HEK293 (cell line): ENCODE measurements around the gene CAT.

Source experiments
- CTCF ChIA-PET: fragments of 350-600 bp; formaldehyde crosslinking; extraction: SDS; loops from one replicate; lab custom pipeline; 2021; ENCODE audit warnings: antibody characterized with exemption; lab: Yijun Ruan, JAX
- POLR2A ChIA-PET: fragments of 300-600 bp; formaldehyde crosslinking; extraction: SDS; loops from one replicate; lab custom pipeline; 2020; ENCODE audit warnings: antibody characterized with exemption, inconsistent platforms; lab: Yijun Ruan, JAX
- H3K27ac ChIP-seq: fragments of 200-500 bp; sonication (Bioruptor generic); 2 replicates; pipeline ENCODE4 v1.5.1; 2014; ENCODE audit warnings: low read depth, low read length, control low read depth, inconsistent platforms; ENCODE audit errors: extremely low read depth
- H3K36me3 ChIP-seq, 2 experiments: fragments of 200-500 bp in 1 of 2; sonication (Bioruptor generic) in 1 of 2; 1 replicate in 1 of 2; 2 replicates in 1 of 2; pipeline ENCODE4 v1.5.1; 2014 to 2017; ENCODE audit warnings: inconsistent platforms in 2 of 2, low read length in 2 of 2; ENCODE audit not compliant: control insufficient read depth in 2 of 2, insufficient read depth in 1 of 2
- H3K4me1 ChIP-seq: fragments of 200-500 bp; sonication (Bioruptor generic); 2 replicates; pipeline ENCODE4 v1.5.1; 2014; ENCODE audit warnings: mild to moderate bottlenecking, low read length, inconsistent platforms; ENCODE audit not compliant: control insufficient read depth, insufficient read depth
- H3K4me3 ChIP-seq: 2 replicates; pipeline ENCODE4 v1.5.1; 2011; ENCODE audit warnings: low read depth, mild to moderate bottlenecking, control low read depth, low read length, moderate library complexity
- H3K9me3 ChIP-seq: fragments of 200-500 bp; sonication (Bioruptor generic); 2 replicates; pipeline ENCODE4 v1.5.1; 2014; ENCODE audit warnings: low read depth, low read length, inconsistent platforms; ENCODE audit not compliant: control insufficient read depth, insufficient read depth
- GLI2 ChIP-seq: fragments of 450-650 bp; formaldehyde crosslinking; IDR thresholded peaks from 2 replicates; pipeline ENCODE4; 2017; ENCODE audit warnings: missing biosample characterization, missing genetic modification characterization, low read depth, borderline replicate concordance
- KLF16 ChIP-seq: fragments of 450-650 bp; formaldehyde crosslinking; IDR thresholded peaks from 2 replicates; pipeline ENCODE4 v1.5.1; 2017; ENCODE audit warnings: missing biosample characterization, missing genetic modification characterization
- MZF1 ChIP-seq: fragments of 450-650 bp; formaldehyde crosslinking; IDR thresholded peaks from 2 replicates; pipeline ENCODE4 v1.5.1; 2017; ENCODE audit warnings: missing biosample characterization, missing genetic modification characterization, borderline replicate concordance
- PATZ1 ChIP-seq: fragments of 450-650 bp; formaldehyde crosslinking; IDR thresholded peaks from 2 replicates; pipeline ENCODE4 v1.5.1; 2016; ENCODE audit warnings: missing biosample characterization, missing genetic modification characterization
- SP3 ChIP-seq: fragments of 450-650 bp; formaldehyde crosslinking; IDR thresholded peaks from 2 replicates; pipeline ENCODE4 v1.5.1; 2016; ENCODE audit warnings: missing biosample characterization, missing genetic modification characterization
- ZBTB20 ChIP-seq: fragments of 450-650 bp; formaldehyde crosslinking; IDR thresholded peaks from 2 replicates; pipeline ENCODE4 v1.5.1; 2016; ENCODE audit warnings: missing biosample characterization, missing genetic modification characterization
- ZBTB44 ChIP-seq: fragments of 450-650 bp; IDR thresholded peaks from 2 replicates; pipeline ENCODE4 v1.5.1; 2018; ENCODE audit warnings: missing biosample characterization, mild to moderate bottlenecking, missing genetic modification characterization
- ZEB2 ChIP-seq: fragments of 450-650 bp; formaldehyde crosslinking; IDR thresholded peaks from 2 replicates; pipeline ENCODE4 v1.5.1; 2016; ENCODE audit warnings: missing biosample characterization, missing genetic modification characterization
- ZFP69B ChIP-seq: fragments of 450-650 bp; formaldehyde crosslinking; IDR thresholded peaks from 2 replicates; pipeline ENCODE4 v1.5.1; 2016; ENCODE audit warnings: missing biosample characterization, missing genetic modification characterization
- ZNF114 ChIP-seq: fragments of 450-650 bp; formaldehyde crosslinking; IDR thresholded peaks from 2 replicates; pipeline ENCODE4 v1.5.0; 2017; ENCODE audit warnings: missing biosample characterization, missing genetic modification characterization
- ZNF138 ChIP-seq: fragments of 450-650 bp; formaldehyde crosslinking; IDR thresholded peaks from 2 replicates; pipeline ENCODE4 v1.5.1; 2016; ENCODE audit warnings: missing biosample characterization, missing genetic modification characterization, borderline replicate concordance
- ZNF202 ChIP-seq: fragments of 450-650 bp; formaldehyde crosslinking; IDR thresholded peaks from 2 replicates; pipeline ENCODE4 v1.5.1; 2016; ENCODE audit warnings: missing biosample characterization, missing genetic modification characterization, borderline replicate concordance
- ZNF292 ChIP-seq: fragments of 450-650 bp; formaldehyde crosslinking; IDR thresholded peaks from 2 replicates; pipeline ENCODE4 v1.5.1; 2016; ENCODE audit warnings: low read depth, missing biosample characterization, missing genetic modification characterization, borderline replicate concordance
- ZNF391 ChIP-seq: fragments of 450-650 bp; formaldehyde crosslinking; IDR thresholded peaks from 2 replicates; pipeline ENCODE4 v1.5.1; 2016; ENCODE audit warnings: low read depth, missing biosample characterization, missing genetic modification characterization, borderline replicate concordance
- ZNF423 ChIP-seq: fragments of 450-650 bp; formaldehyde crosslinking; IDR thresholded peaks from 2 replicates; pipeline ENCODE4 v1.5.1; 2016; ENCODE audit warnings: missing biosample characterization, missing genetic modification characterization
- ZNF501 ChIP-seq: fragments of 450-650 bp; formaldehyde crosslinking; IDR thresholded peaks from 2 replicates; pipeline ENCODE4 v1.5.1; 2016; ENCODE audit warnings: missing biosample characterization, missing genetic modification characterization
- ZNF514 ChIP-seq: fragments of 450-650 bp; formaldehyde crosslinking; IDR thresholded peaks from 2 replicates; pipeline ENCODE4 v1.5.1; 2016; ENCODE audit warnings: missing biosample characterization, missing genetic modification characterization
- ZNF521 ChIP-seq: fragments of 450-650 bp; formaldehyde crosslinking; IDR thresholded peaks from 2 replicates; pipeline ENCODE4 v1.5.1; 2017; ENCODE audit warnings: missing biosample characterization, mild to moderate bottlenecking, missing genetic modification characterization
- ZNF623 ChIP-seq: fragments of 450-650 bp; formaldehyde crosslinking; IDR thresholded peaks from 2 replicates; pipeline ENCODE4 v1.5.1; 2016; ENCODE audit warnings: missing biosample characterization, missing genetic modification characterization
- ZNF664 ChIP-seq: fragments of 450-650 bp; formaldehyde crosslinking; IDR thresholded peaks from 2 replicates; pipeline ENCODE4 v1.5.1; 2016; ENCODE audit warnings: missing biosample characterization, missing genetic modification characterization
- ZSCAN16 ChIP-seq: fragments of 450-650 bp; formaldehyde crosslinking; IDR thresholded peaks from 2 replicates; pipeline ENCODE4 v1.5.1; 2016; ENCODE audit warnings: missing biosample characterization, missing genetic modification characterization
- TF ChIP-seq, protein P1 (sequence below): fragments of 450-650 bp; formaldehyde crosslinking; IDR thresholded peaks from 2 replicates; pipeline ENCODE4 v1.5.1; 2017; ENCODE audit warnings: missing biosample characterization, missing genetic modification characterization
- TF ChIP-seq, protein P2 (sequence below): fragments of 450-650 bp; formaldehyde crosslinking; IDR thresholded peaks from 2 replicates; pipeline ENCODE4 v1.5.1; 2016; ENCODE audit warnings: missing biosample characterization, missing genetic modification characterization

The CAT gene

GRCh38 chr11:34394771-34395300, 43.9 kb upstream of the CAT start:
- H3K4me3 ChIP-seq, result no peak overlapping the region
- H3K9me3 ChIP-seq, result no peaks in the 10 kb centered on the region
- TF ChIP-seq ZEB2 (tag by site-specific recombination), result no peak
- TF ChIP-seq ZNF521 (tag by site-specific recombination), result no peak
- no peak for TF ChIP-seq ZFP69B (tag by site-specific recombination)
- TF ChIP-seq ZNF138 (tag by site-specific recombination), result no peak
- TF ChIP-seq ZNF501, result no peak
- no peak for TF ChIP-seq ZSCAN16 (tag by site-specific recombination)
- no peak for TF ChIP-seq MZF1 (tag by site-specific recombination)
- no peaks in the 10 kb centered on the region for H3K36me3 ChIP-seq
- CTCF ChIA-PET, result interaction anchor here (0.7 kb wide), 1 partner anchor 601 kb away, joined by 3 read pairs; no protein-coding TSS in a partner anchor
- POLR2A ChIA-PET, result no interaction called here
- no peak overlapping the region for H3K27ac ChIP-seq
- H3K4me1 ChIP-seq, result no peaks in the 10 kb centered on the region

GRCh38 chr11:34395916-34396550, 42.7 kb upstream of the CAT start:
- Histone ChIP-seq H3K4me1 (no peaks in the 10 kb centered on the region), H3K9me3 (no peaks in the 10 kb centered on the region), H3K4me3 (no peak overlapping the region), H3K27ac (no peak overlapping the region), H3K36me3 (no peaks in the 10 kb centered on the region)
- POLR2A ChIA-PET, result no interaction called here
- CTCF ChIA-PET, result interaction anchor here (0.6 to 0.7 kb wide), 5 partner anchors 34 to 600 kb away, joined by 3 to 5 read pairs (median 3); no protein-coding TSS in a partner anchor
- TF ChIP-seq, protein P1, sequence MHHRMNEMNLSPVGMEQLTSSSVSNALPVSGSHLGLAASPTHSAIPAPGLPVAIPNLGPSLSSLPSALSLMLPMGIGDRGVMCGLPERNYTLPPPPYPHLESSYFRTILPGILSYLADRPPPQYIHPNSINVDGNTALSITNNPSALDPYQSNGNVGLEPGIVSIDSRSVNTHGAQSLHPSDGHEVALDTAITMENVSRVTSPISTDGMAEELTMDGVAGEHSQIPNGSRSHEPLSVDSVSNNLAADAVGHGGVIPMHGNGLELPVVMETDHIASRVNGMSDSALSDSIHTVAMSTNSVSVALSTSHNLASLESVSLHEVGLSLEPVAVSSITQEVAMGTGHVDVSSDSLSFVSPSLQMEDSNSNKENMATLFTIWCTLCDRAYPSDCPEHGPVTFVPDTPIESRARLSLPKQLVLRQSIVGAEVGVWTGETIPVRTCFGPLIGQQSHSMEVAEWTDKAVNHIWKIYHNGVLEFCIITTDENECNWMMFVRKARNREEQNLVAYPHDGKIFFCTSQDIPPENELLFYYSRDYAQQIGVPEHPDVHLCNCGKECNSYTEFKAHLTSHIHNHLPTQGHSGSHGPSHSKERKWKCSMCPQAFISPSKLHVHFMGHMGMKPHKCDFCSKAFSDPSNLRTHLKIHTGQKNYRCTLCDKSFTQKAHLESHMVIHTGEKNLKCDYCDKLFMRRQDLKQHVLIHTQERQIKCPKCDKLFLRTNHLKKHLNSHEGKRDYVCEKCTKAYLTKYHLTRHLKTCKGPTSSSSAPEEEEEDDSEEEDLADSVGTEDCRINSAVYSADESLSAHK (tag by site-specific recombination), result no peak
- TF ChIP-seq GLI2 (tag by site-specific recombination) (no peak), ZNF514 (no peak), ZNF114 (no peak), ZBTB44 (no peak), ZNF202 (tag by site-specific recombination) (no peak), ZBTB20 (tag by site-specific recombination) (no peak), PATZ1 (tag by site-specific recombination) (no peak), ZNF391 (tag by site-specific recombination) (no peak), KLF16 (tag by site-specific recombination) (no peak), SP3 (tag by site-specific recombination) (no peak), ZNF292 (tag by site-specific recombination) (no peak), ZNF423 (tag by site-specific recombination) (no peak), ZNF623 (no peak), ZNF664 (tag by site-specific recombination) (no peak)
- TF ChIP-seq, protein P2, sequence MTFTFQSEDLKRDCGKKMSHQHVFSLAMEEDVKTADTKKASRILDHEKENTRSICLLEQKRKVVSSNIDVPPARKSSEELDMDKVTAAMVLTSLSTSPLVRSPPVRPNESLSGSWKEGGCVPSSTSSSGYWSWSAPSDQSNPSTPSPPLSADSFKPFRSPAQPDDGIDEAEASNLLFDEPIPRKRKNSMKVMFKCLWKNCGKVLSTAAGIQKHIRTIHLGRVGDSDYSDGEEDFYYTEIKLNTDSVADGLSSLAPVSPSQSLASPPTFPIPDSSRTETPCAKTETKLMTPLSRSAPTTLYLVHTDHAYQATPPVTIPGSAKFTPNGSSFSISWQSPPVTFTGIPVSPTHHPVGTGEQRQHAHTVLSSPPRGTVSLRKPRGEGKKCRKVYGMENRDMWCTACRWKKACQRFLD (tag by site-specific recombination), result no peak
- TF ChIP-seq, all 188 proteins: peak for 0
